HG02759 (cell line): Measurements from ENCODE around the gene PRKG1.
A peak's percentile ranks its signal among the peaks of the same experiment; 100 is the strongest.
"Not testable (repeated sequence)": the region's sequence is repeated elsewhere in the genome, so short reads cannot be mapped to it uniquely, and the experiment has no call there.

ENCODE experiments used
- ATAC-seq: cut with Tn5 transposase; IDR thresholded peaks from one replicate; pipeline ENCODE4 v1.9.1; 2021; ENCODE audit warnings: mild to moderate bottlenecking, moderate library complexity; ENCODE audit not compliant: unreplicated experiment

Gene PRKG1

DNA sequence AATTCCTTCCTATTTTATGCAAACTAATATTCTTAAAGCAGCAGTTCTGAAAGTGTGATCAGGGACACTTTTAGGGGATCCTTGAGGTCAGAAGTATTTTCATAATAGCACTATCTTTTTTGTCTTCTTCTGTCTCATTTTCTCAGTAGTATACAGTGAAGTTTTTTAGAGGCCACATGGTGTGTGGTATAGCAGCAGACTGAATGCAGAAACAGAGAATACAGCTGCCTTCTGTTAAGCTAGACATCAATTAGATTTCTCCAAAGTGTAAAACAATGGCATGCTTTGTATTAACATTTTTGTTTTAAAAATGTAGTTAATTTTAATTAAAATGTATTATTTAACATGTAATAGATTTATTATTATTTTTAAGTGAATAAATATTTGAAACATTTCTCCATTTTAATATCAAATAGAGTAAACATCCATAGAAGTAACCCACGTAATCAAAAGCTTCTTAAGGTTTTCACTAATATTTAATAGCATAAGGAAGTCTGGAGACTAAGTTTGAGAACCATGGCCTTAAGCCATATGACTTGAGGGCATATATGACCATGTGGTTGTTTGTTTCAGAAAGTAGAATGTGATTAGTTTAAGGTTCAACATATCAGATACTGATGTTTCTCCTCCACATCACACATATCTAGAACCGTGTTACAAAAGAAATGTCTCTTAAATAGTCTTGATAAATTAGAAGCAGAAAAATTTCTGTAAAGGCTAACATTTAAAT lies 94.0 kb downstream of the PRKG1 start:
- no peak for ATAC-seq

DNA sequence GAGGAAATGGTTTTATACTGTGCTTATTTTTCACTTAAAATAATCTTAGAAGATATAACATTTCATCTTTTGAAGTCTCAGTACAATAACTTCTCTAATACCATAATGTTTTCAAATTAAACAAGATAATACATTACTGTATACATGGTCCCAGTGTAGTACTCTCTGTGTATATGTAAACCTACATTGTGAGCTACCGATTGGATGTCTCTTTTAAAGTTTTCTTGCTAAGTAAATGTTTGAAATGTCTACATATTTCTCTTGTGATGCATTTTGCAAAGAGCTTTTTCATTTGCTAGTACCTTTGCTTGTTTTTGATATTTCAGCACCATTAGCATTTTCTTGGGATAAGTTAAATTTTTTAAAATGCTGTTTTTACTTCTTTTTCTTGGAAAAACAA lies 94.8 kb downstream of the PRKG1 start:
- ATAC-seq, result no peak

DNA sequence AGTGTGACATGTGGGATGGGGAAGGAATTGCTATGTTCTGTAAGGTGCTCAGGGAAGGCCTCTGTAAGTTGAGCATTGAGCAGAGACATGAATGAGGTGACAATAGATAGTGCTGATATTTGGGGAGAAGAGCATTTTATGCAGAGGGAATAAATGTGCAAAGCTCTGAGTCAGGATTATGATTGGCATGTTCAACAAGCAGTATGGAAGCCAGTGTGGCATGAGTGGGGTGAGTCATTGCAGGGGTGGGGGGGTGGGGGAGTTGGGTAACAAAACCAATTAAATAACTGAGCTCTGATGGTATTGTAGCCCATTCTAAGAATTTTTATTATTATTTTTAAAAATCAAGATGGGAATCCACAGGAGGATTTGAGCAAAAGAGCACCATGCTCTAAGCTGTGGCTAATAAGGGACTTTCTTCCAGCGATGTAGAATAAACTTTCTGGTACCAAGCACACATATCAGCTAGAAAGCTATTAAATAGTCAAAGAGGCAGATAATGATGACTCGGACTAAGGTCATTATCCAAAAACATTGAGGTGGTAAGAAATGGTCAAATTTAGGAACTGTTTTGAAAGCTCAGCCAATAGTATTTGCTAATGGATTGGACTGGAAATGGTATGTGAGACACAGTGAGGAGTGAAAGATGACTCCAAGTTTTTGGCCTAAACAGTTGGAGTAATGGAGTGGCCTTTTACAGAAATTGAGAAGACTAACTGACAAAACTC lies 96.4 kb downstream of the PRKG1 start:
- ATAC-seq, result no peak

DNA sequence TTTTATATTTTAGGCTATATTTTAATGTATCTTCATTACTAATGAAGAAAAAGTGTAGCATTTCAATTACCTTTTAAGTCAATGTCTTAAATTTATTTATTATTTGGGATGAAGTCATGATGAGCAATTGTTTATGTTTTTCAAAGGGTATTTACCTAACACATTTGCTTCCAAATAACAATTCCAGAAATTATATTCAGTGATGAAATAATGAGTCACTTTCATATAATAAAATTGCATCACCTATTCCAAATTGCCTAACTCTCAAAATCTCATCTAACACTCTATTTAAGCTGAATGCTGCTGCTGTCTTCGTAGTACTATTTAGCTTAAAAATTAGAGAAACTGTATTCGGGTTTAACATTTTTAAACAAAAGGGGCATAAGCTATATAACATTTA lies 97.7 kb downstream of the PRKG1 start:
- no peak for ATAC-seq

DNA sequence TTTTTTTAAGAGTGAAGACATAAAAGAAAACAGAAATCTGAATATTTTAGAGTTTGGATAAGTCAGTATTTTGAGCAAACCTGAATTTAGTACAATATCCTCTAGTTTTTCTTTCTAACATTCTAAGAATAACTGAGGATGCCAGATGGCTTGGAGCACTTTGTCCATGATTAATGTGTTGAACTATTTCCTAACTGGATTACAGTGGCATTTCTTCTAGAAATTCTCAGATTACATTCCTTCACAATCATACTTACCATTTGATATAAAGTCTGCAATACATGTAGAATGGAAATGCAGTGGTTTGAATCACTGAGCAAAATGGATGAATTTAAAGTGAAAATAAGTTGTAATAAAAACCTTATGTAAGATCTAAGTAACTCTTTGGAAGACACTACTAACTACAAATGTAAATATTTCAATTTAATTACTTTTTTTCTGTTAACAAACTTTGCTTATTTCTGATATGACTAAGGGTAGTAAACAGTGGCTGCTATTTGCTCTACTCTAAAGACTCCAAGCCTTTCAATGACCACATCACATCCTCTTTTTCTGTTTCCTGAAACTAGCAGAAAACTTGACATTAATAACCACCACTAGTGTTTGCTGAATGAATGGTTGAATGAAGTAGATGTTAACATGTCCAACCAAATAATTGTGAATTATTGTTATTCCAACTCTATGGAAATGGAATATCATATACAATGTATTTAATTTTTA lies 102.8 kb downstream of the PRKG1 start:
- ATAC-seq, result no peak

DNA sequence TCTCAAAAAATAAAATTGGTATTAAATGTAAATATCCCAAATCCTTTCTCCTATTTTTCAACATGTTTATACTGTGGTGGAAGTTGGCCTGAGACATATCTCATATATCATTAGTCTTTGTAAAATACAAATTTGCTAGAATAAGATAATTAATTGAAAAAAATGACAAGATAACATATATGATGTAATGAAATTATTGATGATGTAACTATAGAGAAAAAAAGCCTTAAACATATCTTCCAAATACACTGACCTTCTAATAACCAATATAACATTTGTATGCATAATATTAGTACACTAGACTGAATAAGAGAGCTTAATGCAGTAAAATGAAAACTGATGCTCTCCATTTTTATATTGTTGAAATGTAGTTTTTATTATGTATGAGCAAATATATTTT lies 104.3 kb downstream of the PRKG1 start:
- no peak for ATAC-seq

DNA sequence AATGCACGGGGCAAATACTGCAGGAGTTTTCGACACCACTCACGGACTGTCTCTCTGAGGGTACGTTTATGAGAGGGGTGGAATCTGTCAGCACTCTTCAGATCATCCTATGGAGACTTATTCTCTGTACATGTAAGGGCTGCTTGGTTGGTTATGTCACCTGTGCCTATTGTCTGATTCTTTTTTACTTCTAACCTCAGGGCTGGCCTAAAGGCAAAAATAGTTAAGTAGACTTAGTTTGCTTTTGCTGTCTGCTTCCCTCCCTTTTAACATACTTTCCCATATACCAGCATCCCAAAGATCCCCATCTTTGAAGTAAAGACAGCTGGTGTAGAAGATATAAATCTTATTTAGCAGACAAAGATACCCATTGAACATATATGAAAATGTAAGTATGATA lies 105.9 kb downstream of the PRKG1 start:
- ATAC-seq, result no peak

DNA sequence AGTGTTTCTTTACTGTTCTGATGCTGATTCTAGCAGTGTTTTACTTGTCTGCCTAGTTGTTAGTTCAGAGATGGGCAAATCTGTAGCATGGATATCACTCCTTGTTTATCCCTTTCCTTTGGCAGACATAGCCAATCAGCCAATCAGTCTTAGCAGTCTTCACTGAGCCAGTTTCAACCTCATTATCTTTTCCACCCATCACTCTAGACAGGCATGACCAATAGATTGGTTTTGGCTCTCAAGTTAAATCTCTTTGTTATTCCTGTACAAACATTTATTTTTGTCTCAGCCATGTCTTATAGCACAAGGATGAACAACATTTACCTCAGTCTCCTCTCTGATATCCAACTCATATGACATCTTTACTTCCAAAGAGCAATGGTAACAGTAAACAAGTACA lies 109.5 kb downstream of the PRKG1 start:
- ATAC-seq, result no peak

DNA sequence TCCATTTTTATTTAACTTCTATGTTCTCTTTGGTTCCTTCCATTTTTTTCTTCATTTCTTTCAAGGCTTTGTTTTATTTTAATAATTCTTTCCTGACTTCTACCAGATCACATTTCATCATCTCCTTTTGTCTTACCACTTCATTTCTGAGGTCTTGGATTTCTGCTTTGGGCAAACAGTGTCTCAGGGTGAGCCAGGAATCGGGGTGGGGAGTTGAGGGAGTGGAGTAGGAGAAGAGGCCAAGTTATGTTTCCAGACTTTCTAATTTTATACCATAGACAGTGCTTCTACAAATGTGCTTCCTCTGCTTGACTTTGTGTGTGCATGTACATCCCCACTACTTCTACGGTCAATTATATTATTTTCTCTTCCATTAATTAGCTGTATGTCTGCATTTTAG lies 112.1 kb downstream of the PRKG1 start:
- ATAC-seq, result no peak

DNA sequence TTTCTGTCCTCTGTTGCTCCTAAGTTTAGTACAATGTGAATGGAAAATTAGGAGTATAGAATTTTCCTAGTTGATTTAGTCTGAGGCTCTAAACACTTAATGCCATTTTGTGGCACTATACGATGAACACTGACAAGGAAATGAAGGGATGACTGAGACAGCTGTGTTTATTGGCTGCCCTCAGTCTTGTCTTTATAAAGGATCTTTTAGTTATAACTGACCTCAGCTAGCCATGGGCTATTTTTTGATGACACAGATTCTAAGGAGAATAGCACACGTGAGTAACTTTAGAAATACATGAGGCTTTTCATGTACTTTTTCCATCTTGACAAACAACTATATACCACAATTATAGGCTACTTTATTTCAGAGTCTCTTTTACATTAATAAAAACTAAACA lies 113.7 kb downstream of the PRKG1 start:
- no peak for ATAC-seq

DNA sequence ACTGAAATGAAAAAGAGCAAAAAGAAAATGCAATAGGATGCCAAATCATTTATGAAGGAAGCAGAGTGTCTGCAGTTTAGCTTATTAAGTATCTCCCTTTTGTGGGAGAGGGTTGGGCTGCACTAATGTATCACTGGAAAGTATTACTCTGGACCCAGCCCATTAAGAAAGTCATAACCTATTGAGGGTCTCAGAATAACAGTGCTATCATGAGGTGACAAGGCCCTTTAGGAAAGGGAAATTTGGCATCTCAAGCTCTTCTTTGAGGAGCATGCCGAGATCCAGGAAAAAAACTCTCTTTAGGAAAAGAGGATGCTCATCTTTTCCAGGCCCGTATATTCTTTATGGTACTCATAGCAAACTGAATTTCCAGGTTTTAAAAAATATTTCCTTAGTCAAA lies 114.6 kb downstream of the PRKG1 start:
- no peak for ATAC-seq

DNA sequence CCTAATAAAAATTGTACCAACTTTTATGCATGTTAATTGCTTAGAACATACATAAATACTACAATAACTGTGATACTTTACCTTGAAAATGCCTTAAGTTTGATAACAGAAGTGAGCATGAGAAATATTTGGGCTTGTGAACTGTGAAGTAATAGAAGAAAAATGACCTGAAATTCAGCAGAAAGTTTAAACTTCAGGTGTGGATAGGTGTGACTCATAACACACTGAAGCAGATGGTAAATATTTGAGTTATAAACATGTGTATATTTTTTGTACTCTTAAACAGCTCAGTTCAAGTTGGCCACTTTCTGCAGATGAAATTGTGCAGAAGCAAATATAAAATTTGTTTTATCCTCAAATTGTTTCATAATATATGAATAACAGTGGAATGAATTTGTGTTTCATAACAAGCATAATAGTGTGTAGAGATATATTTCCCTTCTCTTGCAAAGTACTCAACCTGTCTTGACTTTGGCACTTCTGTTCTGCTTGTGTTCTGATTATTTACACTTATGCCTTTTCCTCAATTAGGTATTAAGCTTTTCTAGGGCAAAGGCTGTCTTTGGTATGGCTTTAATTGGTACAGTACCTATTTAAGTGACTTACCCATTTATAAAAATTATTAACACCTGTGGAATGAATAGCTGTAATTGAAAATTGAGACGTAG lies 122.4 kb downstream of the PRKG1 start:
- ATAC-seq, result no peak

DNA sequence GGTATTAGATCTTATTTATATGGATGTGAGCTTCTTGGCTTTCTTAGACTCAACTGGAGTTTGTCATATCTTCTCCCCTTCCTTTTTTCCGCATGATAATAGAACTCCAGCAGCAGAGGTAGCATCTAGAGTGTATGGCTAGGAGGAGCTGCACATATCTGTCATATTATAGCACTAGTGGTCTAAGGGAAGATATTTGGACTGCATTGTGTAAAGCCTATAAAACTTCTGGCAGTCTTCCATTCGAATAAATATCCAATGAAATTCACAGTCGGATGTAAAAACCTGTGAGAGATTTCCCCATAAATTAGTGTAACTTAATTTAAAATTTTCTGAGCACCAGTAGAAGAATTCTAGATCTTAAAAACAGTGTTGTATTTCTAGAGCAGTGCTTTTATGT lies 123.9 kb downstream of the PRKG1 start:
- ATAC-seq, result no peak

DNA sequence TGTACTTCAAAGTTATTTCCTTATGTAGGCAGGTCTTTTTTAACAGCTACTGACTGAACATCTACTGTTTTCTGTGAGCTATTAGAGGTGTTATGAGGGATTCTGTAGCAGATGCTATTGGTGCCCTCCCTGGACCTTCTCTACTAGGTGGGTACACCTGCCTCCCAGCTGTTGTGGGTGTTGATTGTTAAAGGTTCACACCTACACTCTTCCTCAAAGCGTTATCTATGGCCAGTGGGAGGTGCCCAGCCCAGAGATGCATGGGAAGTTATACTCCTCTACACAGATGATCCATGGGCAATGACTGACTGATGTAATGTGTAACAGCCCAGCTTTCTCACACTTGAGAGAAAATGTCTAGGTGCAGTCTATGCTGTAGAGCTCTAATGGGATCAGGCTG lies 127.7 kb downstream of the PRKG1 start:
- no peak for ATAC-seq

DNA sequence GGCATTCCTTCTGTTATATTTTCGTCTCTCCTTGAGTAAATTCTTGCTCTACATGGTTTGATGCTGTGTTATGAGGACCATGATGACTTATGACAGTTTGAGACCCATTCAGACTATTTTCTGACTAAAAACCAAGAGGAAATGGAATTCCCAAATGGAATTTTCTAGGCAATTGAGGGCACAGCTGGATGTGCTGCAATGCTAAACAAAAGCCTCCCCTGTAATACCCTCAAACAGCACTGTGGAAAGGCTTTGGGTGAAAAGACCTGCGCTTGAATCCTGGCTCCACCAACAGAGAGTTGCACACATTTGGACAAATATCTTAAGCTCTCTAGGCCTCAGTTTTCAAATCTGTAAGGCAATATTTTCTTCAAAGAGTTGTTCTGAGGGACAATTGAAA lies 129.1 kb downstream of the PRKG1 start:
- no peak for ATAC-seq

DNA sequence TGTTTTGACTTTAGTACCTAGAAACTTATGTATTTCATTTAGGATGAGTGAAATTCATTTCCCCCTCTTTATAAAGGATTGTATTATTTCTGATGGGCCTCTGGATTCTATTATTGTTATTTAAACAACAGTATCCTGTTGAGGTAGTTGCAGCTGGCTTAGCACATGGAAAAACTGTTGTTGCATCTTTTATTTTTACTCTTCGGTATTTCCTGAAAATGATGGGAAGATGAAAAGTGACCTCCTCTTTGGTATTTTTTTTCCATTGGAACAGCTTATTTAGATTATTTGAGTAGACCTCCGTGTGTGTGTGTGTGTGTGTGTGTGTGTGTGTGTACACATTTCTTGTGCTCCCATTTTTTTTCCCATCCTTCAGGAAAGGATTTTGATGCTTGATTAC lies 129.8 kb downstream of the PRKG1 start:
- ATAC-seq, result no peak

DNA sequence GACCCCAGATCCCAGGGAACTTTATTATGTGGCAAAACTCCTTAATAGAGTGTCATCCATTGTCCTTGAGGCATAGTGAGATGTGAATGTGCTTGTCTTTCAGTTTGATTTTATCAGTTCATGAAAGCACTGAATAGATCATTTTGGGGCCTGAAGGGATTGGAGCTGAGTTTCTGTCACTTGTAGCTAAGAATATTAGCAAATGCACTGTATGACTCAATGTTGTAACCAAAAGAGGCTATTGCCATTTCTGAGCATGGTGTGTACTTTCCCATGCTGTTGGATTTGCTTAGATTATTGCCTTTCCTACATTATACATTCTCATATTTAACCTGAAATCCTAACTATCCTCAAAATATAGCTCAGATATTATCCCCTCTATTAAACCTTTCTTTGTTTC lies 130.4 kb downstream of the PRKG1 start:
- ATAC-seq, result peak; percentile 66

DNA sequence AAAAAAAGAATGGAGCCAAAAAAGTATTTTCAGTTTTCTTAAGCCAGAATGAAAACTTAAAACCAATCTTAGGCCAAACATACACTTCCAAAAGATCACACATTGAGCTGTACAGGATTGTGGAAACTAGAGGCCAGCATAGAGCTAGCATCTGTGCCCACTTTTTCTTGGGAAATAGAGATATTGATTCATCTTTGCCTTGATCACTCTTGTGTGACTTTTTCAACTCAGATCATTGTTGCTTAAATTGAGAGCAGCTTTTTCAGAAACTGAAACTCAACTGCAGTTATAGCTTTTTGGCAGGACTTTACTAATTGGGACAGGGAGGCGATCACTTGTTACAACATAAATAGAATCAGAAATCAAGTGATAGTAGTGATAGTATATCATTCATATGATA lies 132.2 kb downstream of the PRKG1 start:
- no peak for ATAC-seq

DNA sequence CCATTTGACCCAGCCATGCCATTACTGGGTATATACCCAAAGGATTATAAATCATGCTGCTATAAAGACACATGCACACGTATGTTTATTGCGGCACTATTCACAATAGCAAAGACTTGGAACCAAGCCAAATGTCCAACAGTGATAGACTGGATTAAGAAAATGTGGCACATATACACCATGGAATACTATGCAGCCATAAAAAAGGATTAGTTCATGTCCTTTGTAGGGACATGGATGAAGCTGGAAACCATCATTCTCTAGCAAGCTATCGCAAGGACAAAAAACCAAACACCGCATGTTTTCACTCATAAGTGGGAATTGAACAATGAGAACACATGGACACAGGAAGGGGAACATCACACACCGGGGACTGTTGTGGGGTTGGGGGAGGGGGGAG lies 138.7 kb downstream of the PRKG1 start:
- ATAC-seq, result not testable (repeated sequence)

DNA sequence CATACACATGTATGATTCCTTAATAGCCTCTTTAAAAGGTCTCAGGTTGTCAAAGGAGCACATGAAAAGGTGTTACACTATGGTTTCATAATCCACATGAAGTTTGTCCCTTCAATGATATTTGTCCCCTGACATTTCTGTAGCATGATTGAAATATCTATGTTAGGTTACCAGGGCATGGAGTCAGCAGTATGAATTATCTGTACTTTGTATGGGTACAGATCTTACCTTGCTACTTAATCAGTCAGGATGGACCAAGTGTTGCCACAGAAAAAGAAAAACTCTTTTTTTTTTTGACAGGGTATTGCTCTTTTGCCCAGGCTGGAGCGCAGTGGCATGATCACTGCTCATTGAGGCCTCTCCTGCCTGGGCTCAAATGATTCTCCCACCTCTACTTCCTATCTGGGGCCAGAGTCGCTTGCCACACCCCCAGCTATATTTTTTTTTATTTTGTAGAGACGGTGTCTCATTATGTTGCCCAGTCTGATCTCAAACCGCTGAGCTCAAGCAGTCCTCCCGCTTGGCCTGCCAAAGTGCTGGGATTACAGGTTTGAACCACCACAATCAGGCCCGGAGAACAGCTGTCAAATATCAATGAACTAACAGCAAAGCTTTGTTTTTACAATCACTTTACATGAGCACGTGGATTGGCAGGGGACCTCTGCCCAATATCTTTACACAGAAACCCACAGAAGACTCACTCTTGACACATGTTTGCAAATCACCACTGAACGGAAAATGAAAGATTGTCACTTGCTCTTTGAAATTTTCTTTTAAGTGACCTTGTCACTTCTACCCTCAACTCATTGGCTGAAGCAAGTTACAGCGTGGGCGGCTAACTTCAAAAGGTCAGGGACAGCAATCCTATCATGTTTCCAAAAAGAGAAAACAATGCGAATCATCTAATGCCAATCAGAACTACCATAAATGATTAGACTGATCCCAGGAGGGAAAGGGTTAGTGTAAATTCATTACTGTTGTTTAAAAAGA lies 140.2 kb downstream of the PRKG1 start:
- ATAC-seq, result no peak
